Gastroesophageal sphincter (tissue), 4 donors: ENCODE data around the gene TPST1. TPM values are rescaled to one million over a fixed set of nuclear protein-coding genes. Genes with fewer than 3 reads are reported as not detected.
A peak's percentile ranks its signal among the peaks of the same experiment; 100 is the strongest.

Experiments
- ATAC-seq: fragments of 150-250 bp; one replicate; pipeline ENCODE4 v1.9.1; 2016; ENCODE audit warnings: mild to moderate bottlenecking, moderate library complexity
- H3K27ac ChIP-seq, 4 donors: fragments of 200-600 bp; sonication (generic) in 3 of 4; 1 replicate in 3 of 4; 2 replicates in 1 of 4; pipeline ENCODE4 v1.5.1; 2016 to 2019
- H3K27me3 ChIP-seq: fragments of 200-600 bp; sonication (generic); one replicate; pipeline ENCODE4 v1.5.1; 2019
- H3K36me3 ChIP-seq, 2 donors: fragments of 200-600 bp; sonication (generic); one replicate each; pipeline ENCODE4 v1.5.1; 2019; ENCODE audit warnings: control low read depth in 1 of 2
- H3K4me1 ChIP-seq, 3 donors: fragments of 200-600 bp; sonication (generic); 1 replicate in 2 of 3; 2 replicates in 1 of 3; pipeline ENCODE4 v1.5.1; 2016 to 2019; ENCODE audit warnings: control low read depth in 2 of 3
- H3K4me3 ChIP-seq, 2 donors: fragments of 200-600 bp; sonication (generic); one replicate each; pipeline ENCODE4 v1.5.1; 2019; ENCODE audit warnings: mild to moderate bottlenecking in 1 of 2, moderate library complexity in 1 of 2
- H3K9me3 ChIP-seq, 3 donors: fragments of 200-600 bp; sonication (generic); one replicate each; pipeline ENCODE4 v1.5.1; 2017 to 2019; ENCODE audit warnings: control low read depth in 2 of 3
- EP300 ChIP-seq: sonication (generic); formaldehyde crosslinking; IDR thresholded peaks from one replicate; pipeline ENCODE4 v1.6.1; 2017; ENCODE audit warnings: antibody characterized with exemption, mild to moderate bottlenecking
- POLR2A ChIP-seq, 2 donors: fragments of 450-650 bp; IDR thresholded peaks; one replicate each; pipeline ENCODE4 v1.6.1; 2017; ENCODE audit warnings: antibody characterized with exemption in 2 of 2, mild to moderate bottlenecking in 2 of 2, moderate library complexity in 1 of 2
- POLR2AphosphoS5 ChIP-seq: sonication (generic); formaldehyde crosslinking; IDR thresholded peaks from one replicate; pipeline ENCODE4 v1.6.1; 2017; ENCODE audit warnings: antibody characterized with exemption
- WGBS, 2 donors: methylation state at CpG; one replicate each; pipeline ENCODE4 v1.1.5; 2018; ENCODE audit warnings: low coverage in 1 of 2; 5-methylcytosine and 5-hydroxymethylcytosine counted together
- total RNA-seq, 4 donors: library from RNA; depleted of rRNA; stranded (reverse); fragments of >200 nt; gene quantifications; one replicate each; pipeline ENCODE4 v1.1.0, GENCODE V29; 2016
- TF ChIP-seq, protein P1 (sequence below), 4 experiments: fragments of 200-600 bp in 2 of 4; fragments of 450-650 bp in 2 of 4; sonication (generic) in 1 of 4; IDR thresholded peaks; one replicate each; pipeline ENCODE4 v1.5.1; 2017 to 2019; ENCODE audit warnings: antibody characterized with exemption in 4 of 4, mild to moderate bottlenecking in 2 of 4, moderate library complexity in 2 of 4

TPST1 gene
- total RNA-seq, 4 donors from 2014 or later, result 11.0 to 25.3 (median 19.8) TPM

DNA sequence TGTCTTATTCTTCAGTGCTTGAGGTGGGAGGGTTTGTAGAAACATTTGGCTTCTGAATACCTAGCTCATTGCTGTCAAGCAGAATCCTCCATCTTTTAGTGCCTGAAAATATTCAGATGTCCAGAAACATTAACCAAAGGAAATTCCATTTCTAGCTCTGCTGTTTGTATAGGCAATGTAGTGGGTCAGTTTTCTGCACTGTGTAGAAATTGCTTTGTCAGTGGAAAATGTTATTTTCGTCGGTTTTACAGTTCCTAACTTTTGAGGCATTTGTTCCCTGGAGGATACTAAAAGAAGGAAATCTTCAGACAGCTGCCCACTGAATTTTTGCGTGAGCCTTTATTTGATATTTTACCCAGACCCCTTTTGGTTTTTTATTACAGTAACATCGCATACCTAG, 143.4 kb downstream of the TPST1 start:
- TF ChIP-seq, protein P1, sequence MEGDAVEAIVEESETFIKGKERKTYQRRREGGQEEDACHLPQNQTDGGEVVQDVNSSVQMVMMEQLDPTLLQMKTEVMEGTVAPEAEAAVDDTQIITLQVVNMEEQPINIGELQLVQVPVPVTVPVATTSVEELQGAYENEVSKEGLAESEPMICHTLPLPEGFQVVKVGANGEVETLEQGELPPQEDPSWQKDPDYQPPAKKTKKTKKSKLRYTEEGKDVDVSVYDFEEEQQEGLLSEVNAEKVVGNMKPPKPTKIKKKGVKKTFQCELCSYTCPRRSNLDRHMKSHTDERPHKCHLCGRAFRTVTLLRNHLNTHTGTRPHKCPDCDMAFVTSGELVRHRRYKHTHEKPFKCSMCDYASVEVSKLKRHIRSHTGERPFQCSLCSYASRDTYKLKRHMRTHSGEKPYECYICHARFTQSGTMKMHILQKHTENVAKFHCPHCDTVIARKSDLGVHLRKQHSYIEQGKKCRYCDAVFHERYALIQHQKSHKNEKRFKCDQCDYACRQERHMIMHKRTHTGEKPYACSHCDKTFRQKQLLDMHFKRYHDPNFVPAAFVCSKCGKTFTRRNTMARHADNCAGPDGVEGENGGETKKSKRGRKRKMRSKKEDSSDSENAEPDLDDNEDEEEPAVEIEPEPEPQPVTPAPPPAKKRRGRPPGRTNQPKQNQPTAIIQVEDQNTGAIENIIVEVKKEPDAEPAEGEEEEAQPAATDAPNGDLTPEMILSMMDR (IDR thresholded peaks at IDR 0.05), result no peak
- TF ChIP-seq EP300, result no peak
- TF ChIP-seq POLR2AphosphoS5, result no peak
- TF ChIP-seq POLR2A (IDR thresholded peaks at IDR 0.05), result no peak
- H3K4me3 ChIP-seq, result no peak overlapping the region
- peaks cover 0 to 15% (median 4%) of the 10 kb centered on the region in 3 donors for H3K4me1 ChIP-seq
- ATAC-seq, result no peak
- H3K9me3 ChIP-seq, result no peaks in the 10 kb centered on the region
- WGBS, 2 donors, result 14 to 26% methylated on average over 4 of the region's 4 CpGs
- no peaks in the 10 kb centered on the region for H3K36me3 ChIP-seq
- peak overlapping the region in 1 of 4 donors; percentile 19 for H3K27ac ChIP-seq
- H3K27me3 ChIP-seq, result no peaks in the 10 kb centered on the region

DNA sequence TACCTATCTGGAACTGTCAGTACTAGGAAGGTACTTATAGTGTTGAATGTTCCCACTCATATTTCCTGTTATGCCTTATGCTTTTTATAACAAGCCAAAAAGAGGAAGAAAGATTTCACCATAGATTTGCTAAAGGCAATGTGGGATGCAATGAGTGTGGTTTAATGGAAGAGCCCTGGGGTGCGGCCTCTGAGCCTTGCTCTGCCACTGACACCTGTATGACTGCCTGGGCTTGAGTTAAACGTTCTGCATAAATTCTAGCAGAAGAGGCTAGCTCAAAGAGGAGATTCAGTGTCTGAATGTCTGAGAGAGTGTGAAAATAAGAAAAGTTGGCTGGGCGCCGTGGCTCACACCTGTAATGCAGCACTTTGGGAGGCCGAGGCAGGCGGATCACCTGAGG, 143.8 kb downstream of the TPST1 start:
- ATAC-seq, result peak; percentile 41
- Histone ChIP-seq H3K4me1 (peaks cover 0 to 15% (median 4%) of the 10 kb centered on the region in 3 donors), H3K4me3 (no peak overlapping the region), H3K27ac (peak overlapping the region in 1 of 4 donors; percentile 19), H3K27me3 (no peaks in the 10 kb centered on the region), H3K9me3 (no peaks in the 10 kb centered on the region), H3K36me3 (no peaks in the 10 kb centered on the region)
- TF ChIP-seq POLR2AphosphoS5 (no peak), POLR2A (IDR thresholded peaks at IDR 0.05) (no peak), EP300 (no peak)
- TF ChIP-seq, protein P1 (IDR thresholded peaks at IDR 0.05), result no peak
- WGBS, 2 donors, result 56 to 58% methylated on average over 2 of the region's 6 CpGs

DNA sequence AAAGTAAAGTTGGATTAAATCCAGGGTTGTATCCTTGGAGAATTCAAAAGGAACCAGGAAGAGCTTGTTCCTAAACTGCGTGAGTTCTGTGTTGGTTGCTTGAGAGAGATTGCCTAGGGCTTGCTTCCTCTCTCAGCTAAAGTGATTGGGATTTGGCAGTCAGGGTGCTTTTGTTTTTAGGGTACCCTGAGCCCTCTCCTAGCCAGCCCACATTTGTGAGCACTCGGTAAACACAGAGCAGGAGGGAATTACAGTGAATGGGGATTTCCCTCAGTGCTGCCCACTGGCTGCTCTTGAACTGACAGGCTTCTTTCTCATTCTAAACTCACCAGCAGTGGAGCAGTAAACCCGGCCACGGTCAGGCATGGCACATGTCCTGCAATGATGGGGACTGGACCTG, 146.9 kb downstream of the TPST1 start:
- ATAC-seq, result no peak
- 27 to 50% methylated on average over 1 to 4 of the region's 4 CpGs for WGBS, 2 donors

DNA sequence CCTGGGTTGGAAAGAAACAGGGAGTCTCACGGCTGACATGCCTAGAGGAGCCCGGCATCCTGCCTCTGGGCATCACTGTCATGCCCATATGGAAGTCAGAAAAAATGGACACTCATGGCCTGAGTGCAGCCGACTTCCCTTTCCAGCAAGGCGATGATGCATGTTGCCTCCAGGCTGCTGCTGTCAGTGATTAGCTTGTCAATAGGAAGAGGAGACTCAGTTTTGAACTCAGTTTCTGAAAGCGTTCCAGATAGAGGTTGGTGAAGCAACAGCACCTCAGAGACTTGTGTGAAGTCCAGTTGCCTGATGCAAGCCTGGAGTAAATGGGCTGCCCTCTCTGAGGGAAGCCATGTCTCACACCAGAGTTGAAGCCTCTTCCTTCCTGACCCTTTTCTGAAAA, 148.4 kb downstream of the TPST1 start:
- Histone ChIP-seq H3K9me3 (no peaks in the 10 kb centered on the region), H3K27me3 (no peaks in the 10 kb centered on the region), H3K36me3 (peaks cover 0 to 6% of the 10 kb centered on the region in 2 donors), H3K27ac (no peak overlapping the region), H3K4me3 (no peak overlapping the region), H3K4me1 (peaks cover 0 to 15% (median 4%) of the 10 kb centered on the region in 3 donors)
- 97 to 100% methylated on average over 1 to 4 of the region's 5 CpGs for WGBS, 2 donors
- ATAC-seq, result no peak
- TF ChIP-seq POLR2AphosphoS5, result no peak
- TF ChIP-seq, protein P1 (IDR thresholded peaks at IDR 0.05), result no peak
- no peak for TF ChIP-seq EP300
- TF ChIP-seq POLR2A (IDR thresholded peaks at IDR 0.05), result no peak

More for the DNA sequence above, 146.9 kb downstream of the TPST1 start:
- peaks cover 0 to 15% (median 4%) of the 10 kb centered on the region in 3 donors for H3K4me1 ChIP-seq
- peaks cover 0 to 5% of the 10 kb centered on the region in 2 donors for H3K36me3 ChIP-seq
- no peaks in the 10 kb centered on the region for H3K9me3 ChIP-seq
- no peaks in the 10 kb centered on the region for H3K27me3 ChIP-seq
- TF ChIP-seq, protein P1 (IDR thresholded peaks at IDR 0.05), result no peak
- TF ChIP-seq POLR2AphosphoS5 (no peak), EP300 (no peak), POLR2A (IDR thresholded peaks at IDR 0.05) (no peak)
- H3K27ac ChIP-seq, result no peak overlapping the region
- no peak overlapping the region for H3K4me3 ChIP-seq

DNA sequence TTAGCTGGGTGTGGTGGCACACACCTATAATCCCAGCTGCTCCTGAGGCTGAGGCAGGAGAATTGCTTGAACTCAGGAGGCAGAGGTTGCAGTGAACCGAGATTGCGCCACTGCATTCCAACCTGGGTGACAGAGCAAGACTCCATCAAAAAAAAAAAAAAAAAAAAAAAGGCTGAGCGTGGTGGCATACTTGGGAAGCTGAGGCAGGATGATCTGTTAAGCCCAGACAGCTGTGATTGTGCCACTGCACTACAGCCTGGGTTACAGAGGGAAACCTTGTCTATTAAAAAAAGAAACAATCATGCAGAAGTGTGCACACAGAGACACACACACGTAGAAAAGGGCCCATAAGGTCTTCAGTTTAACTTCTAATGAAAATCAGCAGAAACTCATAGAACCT, 150.6 kb downstream of the TPST1 start:
- Histone ChIP-seq H3K27me3 (no peaks in the 10 kb centered on the region), H3K4me1 (peaks cover 0 to 16% (median 7%) of the 10 kb centered on the region in 3 donors), H3K9me3 (no peaks in the 10 kb centered on the region), H3K36me3 (peaks cover 0 to 6% of the 10 kb centered on the region in 2 donors), H3K4me3 (no peak overlapping the region), H3K27ac (no peak overlapping the region)
- WGBS, 2 donors, result 83% methylated on average over 3 of the region's 4 CpGs; no CpG with 5 or more reads in 1 of the 2 donors
- TF ChIP-seq POLR2AphosphoS5, result no peak
- TF ChIP-seq, protein P1 (IDR thresholded peaks at IDR 0.05), result no peak
- no peak for TF ChIP-seq POLR2A (IDR thresholded peaks at IDR 0.05)
- no peak for TF ChIP-seq EP300
- ATAC-seq, result no peak
